WTC11 (cell line): Measurements from ENCODE around the gene SPIRE2. TPM values are rescaled to one million over a fixed set of nuclear protein-coding genes. Genes with fewer than 3 reads are reported as not detected.

Experiments
- ATAC-seq: fragments of 200-7000 bp; cut with Tn5 transposase; 2 replicates; pipeline ENCODE4 v1.10.0; 2021; ENCODE audit warnings: mild to moderate bottlenecking, moderate library complexity
- CTCF ChIA-PET: fragments of 300-600 bp; sonication (Branson Sonifier 250); formaldehyde crosslinking; loops from one replicate; lab custom pipeline; 2021; ENCODE audit warnings: antibody characterized with exemption; lab: Charles Lee
- POLR2A ChIA-PET: fragments of 350-600 bp; sonication (Branson Sonifier 250); formaldehyde crosslinking; loops from one replicate; lab custom pipeline; 2021; ENCODE audit warnings: antibody characterized with exemption; lab: Charles Lee
- DNase-seq: peaks from one replicate; pipeline ENCODE4 v3.0.0; 2021; ENCODE audit warnings: low spot score
- H3K27ac Mint-ChIP-seq: 2 replicates; pipeline ENCODE4 v1.8.0; 2021; ENCODE audit warnings: mixed read lengths
- H3K27me3 Mint-ChIP-seq: 2 replicates; pipeline ENCODE4 v1.8.0; 2021; ENCODE audit warnings: low read depth, mild to moderate bottlenecking, moderate library complexity, mixed read lengths
- H3K36me3 Mint-ChIP-seq: 2 replicates; pipeline ENCODE4 v1.8.0; 2021; ENCODE audit warnings: mixed read lengths
- H3K4me1 Mint-ChIP-seq: 2 replicates; pipeline ENCODE4 v1.8.0; 2022; ENCODE audit warnings: mixed read lengths
- H3K4me3 Mint-ChIP-seq: 2 replicates; pipeline ENCODE4 v1.8.0; 2021; ENCODE audit warnings: mild to moderate bottlenecking, moderate library complexity, mixed read lengths
- H3K9me3 Mint-ChIP-seq: 2 replicates; pipeline ENCODE4 v1.8.0; 2021; ENCODE audit warnings: mixed read lengths
- ARID4B ChIP-seq: sonication (generic); formaldehyde crosslinking; IDR thresholded peaks from 2 replicates; pipeline ENCODE4 v1.8.0; 2023; ENCODE audit warnings: missing genetic modification reagents, mild to moderate bottlenecking, borderline replicate concordance
- E2F5 ChIP-seq: sonication (generic); formaldehyde crosslinking; IDR thresholded peaks from 2 replicates; pipeline ENCODE4 v1.8.1; 2022; ENCODE audit warnings: mild to moderate bottlenecking, moderate library complexity, missing genetic modification reagents
- ELF4 ChIP-seq: sonication (generic); formaldehyde crosslinking; IDR thresholded peaks from 2 replicates; pipeline ENCODE4 v1.8.1; 2022; ENCODE audit warnings: low read depth, mild to moderate bottlenecking, moderate library complexity, missing genetic modification reagents
- ESRRA ChIP-seq: sonication (generic); formaldehyde crosslinking; IDR thresholded peaks from 2 replicates; pipeline ENCODE4 v1.8.1; 2022; ENCODE audit warnings: mild to moderate bottlenecking, missing genetic modification reagents, borderline replicate concordance
- ETV6 ChIP-seq: sonication (generic); formaldehyde crosslinking; IDR thresholded peaks from 2 replicates; pipeline ENCODE4 v1.8.1; 2022; ENCODE audit warnings: mild to moderate bottlenecking, missing genetic modification reagents
- FOXK1 ChIP-seq: sonication (generic); formaldehyde crosslinking; IDR thresholded peaks from 2 replicates; pipeline ENCODE4 v1.8.0; 2022; ENCODE audit warnings: mild to moderate bottlenecking, moderate library complexity, missing genetic modification reagents
- FOXP1 ChIP-seq: sonication (generic); formaldehyde crosslinking; IDR thresholded peaks from 2 replicates; pipeline ENCODE4 v1.8.0; 2022; ENCODE audit warnings: missing genetic modification reagents, mild to moderate bottlenecking, moderate library complexity, borderline replicate concordance
- HMGA2 ChIP-seq: fragments of 250-450 bp; sonication (Bioruptor Pico); IDR thresholded peaks from 2 replicates; pipeline ENCODE4 v1.4.0; 2021; ENCODE audit warnings: mild to moderate bottlenecking, moderate library complexity
- IRF1 ChIP-seq: sonication (generic); formaldehyde crosslinking; IDR thresholded peaks from 2 replicates; pipeline ENCODE4 v1.8.0; 2023; ENCODE audit warnings: missing genetic modification reagents
- IRF2 ChIP-seq: sonication (generic); formaldehyde crosslinking; IDR thresholded peaks from 2 replicates; pipeline ENCODE4 v1.8.0; 2022; ENCODE audit warnings: low read depth, missing genetic modification reagents, borderline replicate concordance
- SMAD3 ChIP-seq: sonication (generic); formaldehyde crosslinking; IDR thresholded peaks from 2 replicates; pipeline ENCODE4 v1.8.0; 2022; ENCODE audit warnings: missing genetic modification reagents, mild to moderate bottlenecking, borderline replicate concordance
- STAT6 ChIP-seq: sonication (generic); formaldehyde crosslinking; conservative IDR thresholded peaks from 2 replicates; pipeline ENCODE4 v1.8.1; 2023; ENCODE audit warnings: mild to moderate bottlenecking, low read depth, missing genetic modification reagents, moderate library complexity
- USF1 ChIP-seq: sonication (generic); formaldehyde crosslinking; IDR thresholded peaks from 2 replicates; pipeline ENCODE4 v1.8.0; 2022; ENCODE audit warnings: mild to moderate bottlenecking, missing genetic modification reagents
- ZNF263 ChIP-seq: sonication (generic); formaldehyde crosslinking; IDR thresholded peaks from 2 replicates; pipeline ENCODE4 v1.8.1; 2022; ENCODE audit warnings: low read depth, mild to moderate bottlenecking, moderate library complexity, missing genetic modification reagents
- ZNF396 ChIP-seq: fragments of 250-450 bp; sonication (Bioruptor Pico); IDR thresholded peaks from 2 replicates; pipeline ENCODE4 v1.8.0; 2021; ENCODE audit warnings: mild to moderate bottlenecking, moderate library complexity, borderline replicate concordance
- ZSCAN18 ChIP-seq: fragments of 250-450 bp; sonication (Bioruptor Pico); IDR thresholded peaks from 2 replicates; pipeline ENCODE4 v2.1.2; 2022; ENCODE audit warnings: mild to moderate bottlenecking, moderate library complexity
- total RNA-seq: library from RNA; stranded (reverse); gene quantifications from 3 replicates; pipeline ENCODE4 v1.2.3, GENCODE V29; 2021

SPIRE2 gene
- total RNA-seq, 1 experiment from 2014 or later, result 19.7 TPM

- TF ChIP-seq SMAD3 (CRISPR knock-in tag) (no peak), HMGA2 (CRISPR knock-in tag) (no peak)
Measured at GRCh38 chr16:89860747-89861304, 32.6 kb downstream of the SPIRE2 start (continued).

- Mint-ChIP-seq H3K9me3 (no peaks in the 10 kb centered on the region), H3K4me1 (no peaks in the 10 kb centered on the region), H3K4me3 (no peak overlapping the region), H3K36me3 (peaks cover 6% of the 10 kb centered on the region), H3K27me3 (no peaks in the 10 kb centered on the region), H3K27ac (no peak overlapping the region)
- DNase-seq (no peak), ATAC-seq (no peak)
- TF ChIP-seq USF1, result no peak
- no peak for TF ChIP-seq ZNF263 (CRISPR knock-in tag)
- POLR2A ChIA-PET, result no interaction called here
- CTCF ChIA-PET, result interaction anchor here (0.7 to 2.4 kb wide), 13 partner anchors 12 to 156 kb away, joined by 3 to 22 read pairs (median 8); partner anchors contain the start of genes FANCA, SPIRE2 and TCF25
Measured at GRCh38 chr16:89861648-89862047, 33.4 kb downstream of the SPIRE2 start.

GRCh38 chr16:89862732-89863131, 34.5 kb downstream of the SPIRE2 start:
- H3K27ac Mint-ChIP-seq, result no peak overlapping the region
- DNase-seq (no peak), ATAC-seq (no peak)
- H3K36me3 Mint-ChIP-seq, result peaks cover 13% of the 10 kb centered on the region
- peaks cover 2% of the 10 kb centered on the region; the same call in 1 of the 2 replicates for H3K9me3 Mint-ChIP-seq
- CTCF ChIA-PET, result interaction anchor here (0.8 kb wide), 1 partner anchor 11 kb away, joined by 3 read pairs; the partner anchor contains the start of gene TCF25
- TF ChIP-seq STAT6 (CRISPR knock-in tag) (no peak), ARID4B (no peak)
- no peaks in the 10 kb centered on the region for H3K27me3 Mint-ChIP-seq
- POLR2A ChIA-PET, result no interaction called here
- no peak overlapping the region for H3K4me3 Mint-ChIP-seq
- H3K4me1 Mint-ChIP-seq, result no peaks in the 10 kb centered on the region

GRCh38 chr16:89863741-89864526, 35.7 kb downstream of the SPIRE2 start:
- DNase-seq, result no peak
- no peak overlapping the region for H3K27ac Mint-ChIP-seq
- no peaks in the 10 kb centered on the region for H3K27me3 Mint-ChIP-seq
- H3K9me3 Mint-ChIP-seq, result peaks cover 7% of the 10 kb centered on the region; the same call in 1 of the 2 replicates
- ChIA-PET CTCF (no interaction called here), POLR2A (no interaction called here)
- H3K4me3 Mint-ChIP-seq, result no peak overlapping the region
- H3K36me3 Mint-ChIP-seq, result peaks cover 19% of the 10 kb centered on the region
- ATAC-seq, result no peak
- no peaks in the 10 kb centered on the region for H3K4me1 Mint-ChIP-seq
- TF ChIP-seq FOXP1 (CRISPR knock-in tag), result no peak
- TF ChIP-seq ESRRA, result no peak
- TF ChIP-seq ZSCAN18 (CRISPR knock-in tag), result no peak
- no peak for TF ChIP-seq ZNF396 (CRISPR knock-in tag)
- TF ChIP-seq ETV6 (CRISPR knock-in tag), result no peak
- no peak for TF ChIP-seq IRF1 (CRISPR knock-in tag)
- no peak for TF ChIP-seq IRF2
- TF ChIP-seq ELF4 (CRISPR knock-in tag), result no peak
- TF ChIP-seq FOXK1 (CRISPR knock-in tag), result no peak
- no peak for TF ChIP-seq E2F5 (CRISPR knock-in tag)
